NCI-H446 treated with DMSO at 0.1 percent for 48 hours (cell line): Measurements from ENCODE around the gene NR4A2.
"Not testable (repeated sequence)": the region's sequence is repeated elsewhere in the genome, so short reads cannot be mapped to it uniquely, and the experiment has no call there.

Experiments used
- DNase-seq: peaks from one replicate; lab custom pipeline; 2025; lab: John Stamatoyannopoulos, UW

Gene NR4A2

GRCh38 chr2:156321243-156321904 is 11.1 kb downstream of the NR4A2 start:
- DNase-seq = no peak

DNA sequence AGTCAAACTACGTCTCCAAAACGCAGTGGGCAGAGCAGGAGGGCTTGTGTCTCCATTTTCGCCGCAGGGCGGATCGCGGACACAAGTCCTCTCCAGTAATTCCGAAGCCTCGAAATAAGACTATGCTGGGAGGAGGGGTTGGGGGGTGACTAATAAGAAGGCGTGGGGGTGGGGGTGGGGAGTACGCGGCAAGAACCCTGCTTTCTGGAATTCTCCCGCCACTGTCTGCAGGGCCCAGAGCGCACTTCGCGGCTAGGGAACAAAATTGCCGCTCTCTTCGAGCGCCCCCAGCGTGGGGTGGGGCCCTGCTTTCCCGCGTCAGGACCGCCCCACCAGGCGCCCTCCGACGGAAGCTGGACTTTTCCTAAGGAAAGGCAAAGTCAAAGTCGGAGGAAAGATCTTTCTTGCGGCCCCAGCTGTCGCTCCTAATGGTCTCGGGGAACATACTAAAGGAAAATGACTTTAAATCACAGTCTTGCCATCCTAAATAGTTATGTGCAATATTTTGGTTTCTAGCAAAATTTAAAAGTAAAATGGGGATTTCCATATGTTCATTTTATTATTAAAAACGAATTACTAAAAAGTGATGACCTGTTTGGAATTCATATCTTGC is 11.9 kb downstream of the NR4A2 start:
- no peak for DNase-seq

GRCh38 chr2:156319811-156320485 is 12.6 kb downstream of the NR4A2 start:
- no peak for DNase-seq

DNA sequence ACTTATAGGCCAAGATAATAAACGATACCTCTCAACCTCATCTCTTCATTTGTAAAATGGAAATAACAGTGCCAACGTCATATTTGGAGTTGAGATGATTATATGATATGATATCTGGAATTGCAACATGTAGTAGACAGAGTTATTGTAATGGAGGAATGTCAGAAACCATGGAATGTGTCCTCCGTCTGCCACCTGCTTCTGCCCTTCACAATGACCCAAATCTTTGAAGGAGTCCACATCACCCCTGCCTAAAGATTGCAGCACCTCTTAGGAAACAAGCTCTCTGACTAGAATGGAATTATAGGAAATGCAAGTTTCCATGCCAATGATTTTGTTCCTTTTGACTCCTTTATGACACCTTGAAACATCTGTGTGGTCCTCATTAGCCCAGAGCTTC is 14.9 kb downstream of the NR4A2 start:
- DNase-seq = no peak

DNA sequence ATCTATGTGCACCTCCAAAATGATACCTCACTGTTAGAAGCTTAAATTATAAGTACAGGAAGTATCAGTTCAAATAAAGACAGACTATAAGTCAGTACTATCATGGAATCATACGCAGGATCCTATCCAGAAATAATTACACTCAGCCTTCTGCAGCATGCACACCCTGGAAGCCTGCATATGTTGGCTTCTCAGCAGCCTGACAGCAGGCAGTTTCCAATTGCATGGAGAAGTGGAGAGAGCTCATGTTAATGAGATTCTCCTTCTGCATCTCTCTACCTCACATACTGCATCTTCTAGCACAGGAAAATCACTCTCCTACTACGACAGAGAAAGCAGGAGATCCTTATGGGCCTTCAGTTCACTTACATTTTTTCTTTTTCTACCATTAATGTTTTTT is 20.5 kb downstream of the NR4A2 start:
- no peak for DNase-seq

GRCh38 chr2:156310773-156311172 is 21.7 kb downstream of the NR4A2 start:
- DNase-seq = no peak

DNA sequence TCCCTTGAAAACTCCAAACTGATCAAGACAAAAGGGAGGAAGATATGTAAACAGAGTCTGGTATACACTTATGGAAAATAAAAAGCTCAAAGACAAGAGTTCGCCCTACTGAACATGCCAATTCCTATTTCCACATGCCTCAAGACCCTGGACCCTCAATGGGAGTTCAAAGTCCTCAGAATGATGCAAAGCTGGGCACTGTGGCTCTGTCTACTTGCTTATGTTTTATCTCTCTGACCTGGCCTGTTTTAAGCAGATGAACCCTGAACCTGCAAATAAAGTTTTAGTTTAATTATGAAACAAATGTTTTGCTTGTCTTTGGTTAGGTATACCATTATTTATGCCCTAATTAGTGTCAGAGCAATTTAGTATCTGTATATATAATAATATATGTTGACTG is 22.6 kb downstream of the NR4A2 start:
- no peak for DNase-seq

DNA sequence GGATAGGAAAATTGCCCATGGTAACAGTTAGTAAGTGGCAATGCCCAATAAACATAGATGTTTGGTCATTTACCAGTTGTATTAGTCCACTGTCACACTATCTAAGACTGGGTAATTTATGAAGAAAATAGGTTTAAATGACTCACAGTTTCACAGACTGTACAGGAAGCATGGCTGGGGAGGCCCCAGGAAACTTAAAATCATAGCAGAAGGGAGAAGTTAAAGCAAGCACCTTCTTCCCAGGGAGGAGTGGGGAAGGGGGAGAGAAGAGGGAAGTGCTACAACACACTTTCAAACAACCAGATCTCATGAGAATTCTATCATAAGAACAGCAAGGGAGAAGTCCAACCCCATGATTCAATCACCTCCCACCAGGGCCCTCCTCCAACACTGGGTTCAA is 23.4 kb downstream of the NR4A2 start:
- DNase-seq = no peak

- no peak for DNase-seq
Observed at GRCh38 chr2:156306821-156307220, 25.7 kb downstream of the NR4A2 start.

DNA sequence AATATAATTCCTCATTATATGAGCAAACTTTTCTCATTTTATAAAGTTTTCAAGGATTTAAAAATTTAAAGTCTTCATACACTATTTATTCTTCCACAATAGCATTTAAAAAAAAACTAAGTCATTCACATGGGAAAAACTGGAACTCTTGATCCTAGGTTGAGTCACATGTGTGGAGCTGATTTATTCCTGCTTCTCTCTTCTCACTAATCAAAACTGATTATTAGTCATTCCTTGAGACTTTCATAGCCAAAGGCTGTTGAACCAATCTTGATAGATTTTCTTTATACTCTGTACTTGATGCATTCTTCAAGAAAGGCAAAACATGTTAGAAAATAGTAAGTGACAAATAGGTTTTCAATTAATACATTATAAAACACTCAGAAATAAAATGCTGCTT is 27.4 kb downstream of the NR4A2 start:
- no peak for DNase-seq

DNA sequence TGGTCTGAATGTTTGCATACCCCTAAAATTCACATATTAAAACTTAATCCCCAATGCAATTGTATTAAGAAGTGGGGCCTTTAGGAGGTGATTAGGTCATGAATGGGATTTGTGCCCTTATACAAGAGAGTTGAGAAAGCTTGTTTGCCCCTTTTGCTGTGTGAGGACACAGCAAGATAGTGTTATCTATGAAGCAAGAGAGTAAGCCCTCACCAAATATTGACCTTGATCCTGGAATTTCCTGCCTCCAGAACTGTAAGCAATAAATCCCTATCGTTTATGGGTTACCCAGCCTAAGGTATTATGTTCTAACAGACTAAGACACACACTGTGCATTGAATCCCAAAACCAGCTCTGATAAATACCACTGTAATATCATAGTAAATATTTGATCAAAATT is 32.2 kb downstream of the NR4A2 start:
- DNase-seq = no peak

- DNase-seq = no peak
Observed at GRCh38 chr2:156294945-156295580, 37.5 kb downstream of the NR4A2 start.

DNA sequence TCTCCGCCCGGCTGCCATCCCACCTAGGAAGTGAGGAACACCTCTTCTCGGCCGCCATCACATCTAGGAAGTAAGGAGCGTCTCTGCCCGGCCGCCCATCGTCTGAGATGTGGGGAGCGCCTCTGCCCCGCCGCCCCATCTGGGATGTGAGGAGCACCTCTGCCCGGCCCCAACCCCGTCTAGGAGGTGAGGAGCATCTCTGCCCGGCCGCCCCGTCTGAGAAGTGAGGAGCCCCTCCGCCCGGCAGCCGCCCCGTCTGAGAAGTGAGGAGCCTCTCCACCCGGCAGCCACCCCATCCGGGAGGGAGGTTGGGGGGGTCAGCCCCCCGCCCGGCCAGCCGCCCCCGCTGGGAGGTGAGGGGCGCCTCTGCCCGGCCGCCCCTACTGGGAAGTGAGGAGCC is 39.1 kb downstream of the NR4A2 start:
- not testable (repeated sequence) for DNase-seq

DNA sequence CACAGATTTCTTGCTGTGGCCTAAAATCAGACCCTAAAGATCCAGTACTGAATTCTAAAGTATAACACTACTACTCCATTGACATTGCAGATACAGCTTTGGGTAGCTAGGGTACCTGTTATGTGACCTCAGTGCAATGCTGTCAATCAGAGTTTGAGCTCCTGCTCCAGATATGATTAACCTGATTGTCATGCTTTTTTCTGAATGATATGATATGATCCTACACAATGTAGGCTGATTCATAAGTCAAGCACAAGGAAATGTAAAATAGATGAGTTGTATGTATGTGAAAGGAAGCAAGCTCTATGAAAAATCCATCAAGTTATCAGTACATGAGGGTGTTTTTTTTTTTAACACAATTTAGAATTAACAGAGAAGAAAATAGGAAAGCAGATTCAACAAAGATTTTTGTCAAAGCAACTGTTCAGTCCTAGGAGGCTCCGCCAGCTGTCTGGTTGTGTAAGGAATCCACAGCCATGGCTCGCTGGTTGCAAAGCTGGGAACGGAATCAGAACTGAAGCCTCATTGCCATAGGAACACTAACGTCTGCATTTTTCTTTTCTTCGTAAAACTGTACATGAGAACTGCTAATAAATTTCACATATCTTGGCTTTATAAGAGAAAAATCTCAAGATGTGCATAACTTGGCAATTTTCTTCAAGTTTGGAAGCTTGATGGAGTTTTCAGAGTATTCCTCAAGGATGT is 52.9 kb downstream of the NR4A2 start:
- DNase-seq = no peak
